HG03432 (cell line): ENCODE measurements around the gene GPR68.
"Not testable (repeated sequence)": the region's sequence is repeated elsewhere in the genome, so short reads cannot be mapped to it uniquely, and the experiment has no call there.

Experiments used
- ATAC-seq: cut with Tn5 transposase; IDR thresholded peaks from one replicate; pipeline ENCODE4 v1.9.1; 2021; ENCODE audit warnings: mild to moderate bottlenecking, moderate library complexity; ENCODE audit not compliant: unreplicated experiment

GPR68 gene

DNA sequence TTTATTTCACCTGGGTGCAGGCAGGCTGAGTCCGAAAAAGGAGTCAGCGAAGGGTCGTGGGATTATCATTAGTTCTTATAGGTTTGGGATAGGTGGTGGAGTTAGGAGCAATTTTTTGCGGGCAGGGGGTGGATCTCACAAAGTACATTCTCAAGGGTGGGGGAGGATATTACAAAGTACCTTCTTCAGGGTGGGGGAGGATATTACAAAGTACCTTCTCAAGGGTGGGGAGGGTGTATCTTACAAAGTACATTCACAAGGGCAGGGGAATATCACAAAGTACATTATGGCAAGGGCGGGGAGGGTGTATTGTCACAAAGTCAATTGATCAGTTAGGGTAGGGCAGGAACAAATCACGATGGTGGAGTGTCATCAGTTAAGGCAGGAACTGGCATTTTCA is 43.7 kb downstream of the GPR68 start:
- not testable (repeated sequence) for ATAC-seq

DNA sequence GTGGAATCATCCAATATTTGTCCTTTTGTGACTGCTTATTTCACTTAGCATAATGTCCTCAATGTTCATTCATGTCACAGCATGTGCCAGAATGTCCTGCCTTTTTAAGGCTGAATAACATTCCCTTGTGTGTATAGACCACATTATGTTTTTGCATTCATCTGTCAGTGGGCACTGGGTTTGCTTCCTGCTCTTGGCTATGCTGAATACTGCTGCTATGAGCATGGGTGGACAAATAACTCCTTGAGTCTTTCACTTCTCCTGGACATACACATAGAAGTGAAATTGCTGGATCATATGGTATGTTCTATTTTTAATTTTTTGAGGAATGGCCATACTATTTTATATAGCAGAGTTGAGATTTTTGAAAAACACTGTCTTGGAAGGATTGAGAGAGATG is 46.9 kb downstream of the GPR68 start:
- ATAC-seq: no peak

DNA sequence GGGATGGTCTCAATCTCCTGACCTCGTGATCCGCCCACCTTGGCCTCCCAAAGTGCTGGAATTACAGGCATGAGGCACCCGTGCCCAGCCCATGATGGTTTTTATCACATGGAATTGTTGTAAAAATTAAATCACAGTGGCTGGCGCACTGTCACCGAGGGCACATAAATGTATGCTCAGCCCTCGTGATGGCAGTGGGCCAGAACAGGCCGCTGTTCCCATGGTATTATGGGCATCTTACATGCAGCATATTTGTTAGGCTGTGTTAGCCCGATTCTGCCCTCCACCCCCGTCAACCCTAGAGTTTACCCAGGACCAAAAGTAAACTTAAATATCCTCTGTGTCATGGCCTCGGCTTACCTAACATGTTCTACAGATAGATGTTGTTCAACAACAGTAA is 48.6 kb downstream of the GPR68 start:
- ATAC-seq: no peak

DNA sequence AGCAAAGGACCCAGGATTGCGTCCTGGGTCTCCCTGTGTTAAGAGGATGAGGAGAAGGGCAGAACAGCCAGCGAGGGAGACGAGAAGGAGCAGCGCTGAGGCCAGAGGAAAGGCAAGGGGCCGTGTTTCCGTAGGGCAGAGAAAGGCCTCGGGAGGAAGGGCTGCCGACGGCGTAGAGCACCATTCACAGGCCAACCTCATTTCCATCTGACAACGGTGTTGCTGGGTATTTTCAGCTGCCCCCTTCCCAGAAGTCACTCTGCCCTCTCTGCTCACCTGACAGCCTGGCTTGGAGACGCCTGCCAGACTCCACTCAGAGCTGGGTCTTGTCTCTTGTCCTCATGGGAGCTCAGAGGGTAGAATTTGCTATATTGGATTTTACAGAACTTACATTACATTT is 51.4 kb downstream of the GPR68 start:
- ATAC-seq: no peak

GRCh38 chr14:91190853-91191252 is 53.7 kb downstream of the GPR68 start:
- no peak for ATAC-seq

DNA sequence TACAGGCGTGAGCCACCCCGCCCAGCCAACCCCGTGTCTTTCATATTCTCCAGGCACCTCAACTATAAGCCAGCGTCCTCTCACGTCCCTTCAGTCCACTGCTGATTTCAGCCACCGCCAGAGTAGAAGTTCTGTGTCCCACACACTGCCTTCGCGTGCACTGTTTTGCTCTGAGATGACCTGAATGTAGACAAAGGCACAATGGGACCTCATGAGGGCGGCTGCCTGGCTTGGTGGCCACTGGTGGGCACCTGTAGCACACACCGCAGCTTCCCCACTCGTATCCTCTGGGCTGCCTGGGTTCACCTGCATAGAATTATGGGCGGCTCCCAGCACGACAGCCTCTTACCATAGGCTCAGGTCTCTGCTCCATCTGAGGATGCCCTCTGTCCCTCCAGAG is 57.2 kb downstream of the GPR68 start:
- no peak for ATAC-seq

GRCh38 chr14:91186515-91187066 is 57.9 kb downstream of the GPR68 start:
- ATAC-seq: no peak

- ATAC-seq: no peak
Observed at GRCh38 chr14:91185721-91186120, 58.8 kb downstream of the GPR68 start.

- no peak for ATAC-seq
Observed at GRCh38 chr14:91184559-91184958, 59.9 kb downstream of the GPR68 start.

GRCh38 chr14:91182753-91183152 is 61.8 kb downstream of the GPR68 start:
- not testable (repeated sequence) for ATAC-seq
